K562 (cell line): ENCODE data around the gene ECSIT. TPM values are rescaled to one million over a fixed set of nuclear protein-coding genes. Genes with fewer than 3 reads are reported as not detected.

ENCODE experiments used
- CBFB ChIP-seq: sonication (generic); formaldehyde crosslinking; IDR thresholded peaks from 2 replicates; pipeline ENCODE4 v1.4.0; 2020; ENCODE audit warnings: mild to moderate bottlenecking, missing genetic modification reagents
- CCNT2 ChIP-seq: IDR thresholded peaks from 2 replicates; pipeline ENCODE4 v1.6.1; 2011; ENCODE audit warnings: borderline replicate concordance, low read depth, mild to moderate bottlenecking, moderate library complexity, mixed read lengths, low read length; ENCODE audit not compliant: insufficient read length; ENCODE audit errors: extremely low read depth
- CHD1 ChIP-seq: fragments of 200-600 bp; sonication (generic); IDR thresholded peaks from one replicate; pipeline ENCODE4 v1.6.1; 2012; ENCODE audit warnings: mild to moderate bottlenecking, moderate library complexity, low read length, inconsistent platforms
- FOXP1 ChIP-seq: sonication (generic); formaldehyde crosslinking; IDR thresholded peaks from 2 replicates; pipeline ENCODE4 v1.8.0; 2022; ENCODE audit warnings: mild to moderate bottlenecking, missing genetic modification reagents
- FOXP4 ChIP-seq: sonication (generic); formaldehyde crosslinking; IDR thresholded peaks from 2 replicates; pipeline ENCODE4 v1.8.0; 2022; ENCODE audit warnings: mild to moderate bottlenecking, missing genetic modification reagents, borderline replicate concordance
- GABPB1 ChIP-seq: sonication (generic); formaldehyde crosslinking; IDR thresholded peaks from 2 replicates; pipeline ENCODE4 v1.8.0; 2022; ENCODE audit warnings: mild to moderate bottlenecking, missing genetic modification reagents
- GTF2B ChIP-seq: IDR thresholded peaks from 2 replicates; pipeline ENCODE4 v1.6.1; 2011; ENCODE audit not compliant: insufficient read length; ENCODE audit errors: extremely low read depth
- HIVEP1 ChIP-seq: fragments of 250-450 bp; sonication (Bioruptor Pico); IDR thresholded peaks from 2 replicates; pipeline ENCODE4 v1.4.0; 2020; ENCODE audit warnings: mild to moderate bottlenecking
- HMGN3 ChIP-seq: IDR thresholded peaks from 2 replicates; pipeline ENCODE4 v1.6.1; 2011; ENCODE audit warnings: borderline replicate concordance, low read depth, mild to moderate bottlenecking, mixed read lengths, low read length; ENCODE audit not compliant: insufficient read length; ENCODE audit errors: extremely low read depth
- KLF10 ChIP-seq: fragments of 250-450 bp; sonication (Bioruptor Pico); IDR thresholded peaks from 2 replicates; pipeline ENCODE4 v1.6.1; 2021; ENCODE audit warnings: matching md5 sums
- KLF16 ChIP-seq: IDR thresholded peaks from 2 replicates; pipeline ENCODE4 v1.6.1; 2016; ENCODE audit warnings: antibody characterized with exemption
- NCOA1 ChIP-seq: fragments of 450-650 bp; IDR thresholded peaks from 2 replicates; pipeline ENCODE4 v1.6.1; 2016; ENCODE audit warnings: low read depth
- SIN3A ChIP-seq, 2 experiments: fragments of 150-350 bp in 1 of 2; IDR thresholded peaks; 2 replicates each; pipeline ENCODE4 v1.6.1; 2011 to 2016; ENCODE audit warnings: borderline replicate concordance in 2 of 2, low read depth in 2 of 2, low read length in 2 of 2, mild to moderate bottlenecking in 2 of 2, moderate library complexity in 2 of 2; ENCODE audit not compliant: control insufficient read depth in 1 of 2
- SREBF2 ChIP-seq: sonication (generic); formaldehyde crosslinking; IDR thresholded peaks from 2 replicates; pipeline ENCODE4 v1.4.0; 2020; ENCODE audit warnings: mild to moderate bottlenecking, missing genetic modification reagents
- TBL1XR1 ChIP-seq, 2 experiments: IDR thresholded peaks; 2 replicates each; pipeline ENCODE4 v1.6.1; 2012; ENCODE audit warnings: improper control_type of control experiment in 2 of 2, low read length in 2 of 2, mild to moderate bottlenecking in 1 of 2
- TFAP4 ChIP-seq: sonication (generic); formaldehyde crosslinking; IDR thresholded peaks from 2 replicates; pipeline ENCODE4 v1.8.0; 2022; ENCODE audit warnings: missing genetic modification reagents, mild to moderate bottlenecking, moderate library complexity, borderline replicate concordance
- USF1 ChIP-seq: sonication (generic); formaldehyde crosslinking; IDR thresholded peaks from 2 replicates; pipeline ENCODE4 v1.9.0; 2022; ENCODE audit warnings: mild to moderate bottlenecking, missing genetic modification reagents
- XRCC5 ChIP-seq: fragments of 200-400 bp; formaldehyde crosslinking; IDR thresholded peaks from 2 replicates; pipeline ENCODE4 v1.6.1; 2017; ENCODE audit warnings: low read depth, mild to moderate bottlenecking, low read length
- ZEB2 ChIP-seq: fragments of 450-650 bp; IDR thresholded peaks from 2 replicates; pipeline ENCODE4 v1.6.1; 2016
- ZNF282 ChIP-seq: sonication (generic); formaldehyde crosslinking; IDR thresholded peaks from 2 replicates; pipeline ENCODE4 v1.8.1; 2023; ENCODE audit warnings: missing genetic modification reagents
- ZNF311 ChIP-seq: fragments of 250-450 bp; sonication (Bioruptor Pico); IDR thresholded peaks from 2 replicates; pipeline ENCODE4 v1.4.0; 2020; ENCODE audit warnings: mild to moderate bottlenecking, moderate library complexity
- ZNF561 ChIP-seq: fragments of 450-650 bp; formaldehyde crosslinking; conservative IDR thresholded peaks from 2 replicates; pipeline ENCODE4 v1.4.0; 2020; ENCODE audit warnings: mild to moderate bottlenecking, moderate library complexity
- polyA plus RNA-seq, 8 experiments: library from polyadenylated mRNA; depleted of rRNA in 4 of 8; stranded (reverse) in 5 of 8; unstranded in 3 of 8; fragments of >200 nt; fragmentation: Nextera tagmentation in 2 of 8; fragmentation: Illumina TruSeq in 1 of 8; extraction: Ambion mirVana in 2 of 8; extraction: Trizol in 1 of 8; gene quantifications; 2 replicates each; pipeline versions ENCODE4 v1.2.1 to v1.2.3, GENCODE V29; 2011 to 2014; ENCODE audit warnings: inconsistent platforms in 1 of 8, missing spikeins in 1 of 8
- total RNA-seq, 7 experiments: library from RNA; depleted of rRNA in 6 of 7; stranded (reverse); fragments of >200 nt in 6 of 7; fragmentation: Illumina TruSeq in 2 of 7; extraction: Trizol in 2 of 7; gene quantifications; 2 replicates each; pipeline versions ENCODE4 v1.2.1 to v1.2.3, GENCODE V29; 2011 to 2021; ENCODE audit warnings: low replicate concordance in 1 of 7
- TF ChIP-seq, protein P1 (sequence below): fragments of 450-650 bp; IDR thresholded peaks from 2 replicates; pipeline ENCODE4 v1.6.1; 2016; ENCODE audit warnings: low read depth, mild to moderate bottlenecking, moderate library complexity

ECSIT gene
- total and polyA plus RNA-seq, 9 of the 15 experiments (the other 6 are each of a cell fraction or from before 2014, with no cell fraction given), result 1.1 to 82.5 (median 43.9) TPM

DNA sequence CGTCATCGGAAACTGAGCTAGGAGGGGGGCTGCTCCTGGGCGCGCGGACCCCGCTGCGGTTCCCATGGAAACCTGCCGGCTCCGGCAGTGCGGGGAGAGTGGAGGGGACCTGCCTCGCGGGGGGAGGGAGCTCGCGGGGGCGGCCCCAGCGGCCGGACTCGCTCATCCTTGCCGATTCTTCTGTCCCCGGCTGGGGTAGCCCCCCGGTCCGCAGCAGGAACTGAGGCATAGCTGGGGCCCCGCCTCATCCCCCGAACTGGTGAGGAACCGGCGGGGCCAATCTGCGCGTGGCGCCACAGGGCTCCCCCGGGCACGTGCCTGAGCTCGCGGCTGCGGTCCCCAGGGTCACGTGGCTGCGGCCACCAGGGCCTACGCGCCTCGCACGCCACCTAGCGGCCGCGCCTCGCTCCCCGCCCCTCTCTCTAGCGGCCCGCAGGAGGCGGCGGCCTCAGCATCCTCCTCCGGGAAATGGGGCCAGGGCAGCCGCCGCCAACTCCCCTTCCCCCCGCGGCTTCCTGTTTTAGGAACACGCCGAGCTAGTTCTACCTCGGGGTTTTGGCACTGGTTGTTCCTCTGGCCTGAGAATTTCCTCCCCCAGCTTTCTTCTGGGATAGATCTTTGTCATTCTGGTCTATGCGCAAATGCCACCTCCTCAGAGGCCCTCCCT, 46.4 kb downstream of the ECSIT start (continued):
- TF ChIP-seq CCNT2 (peak; percentile 91), CHD1 (no peak), ZNF311 (CRISPR knock-in tag) (no peak), GTF2B (no peak), SREBF2 (CRISPR knock-in tag) (no peak), ZNF561 (no peak), TBL1XR1 (IDR thresholded peaks at IDR 0.05; ENCODE audit: low read length in 2 of 2) (0 out of 4 replicates have a peak, but pooled peaks of 1 of the 2 experiments have one; percentile 75), GABPB1 (CRISPR knock-in tag) (peak; percentile 89), KLF16 (0 out of 2 replicates have a peak, but pooled peaks have one; percentile 36), KLF10 (no peak), CBFB (CRISPR knock-in tag) (peak; percentile 92; the same call in 1 of the 2 replicates), NCOA1 (peak; percentile 28; the same call in 1 of the 2 replicates), FOXP1 (CRISPR knock-in tag) (peak; percentile 100), ZEB2 (0 out of 2 replicates have a peak, but pooled peaks have one; percentile 37), TFAP4 (CRISPR knock-in tag) (peak; percentile 85), USF1 (CRISPR knock-in tag) (peak; percentile 99), XRCC5 (0 out of 2 replicates have a peak, but pooled peaks have one; percentile 52), HMGN3 (peak; percentile 82), FOXP4 (CRISPR knock-in tag) (peak; percentile 100), HIVEP1 (CRISPR knock-in tag) (0 out of 2 replicates have a peak, but pooled peaks have one; percentile 74), SIN3A (IDR thresholded peaks at IDR 0.05; ENCODE audit: borderline replicate concordance in 2 of 2, control insufficient read depth in 1 of 2, low read depth in 2 of 2, low read length in 2 of 2) (0 out of 4 replicates have a peak, but pooled peaks of 1 of the 2 experiments have one; percentile 35), ZNF282 (peak; percentile 73; the same call in 1 of the 2 replicates)
- TF ChIP-seq, protein P1, sequence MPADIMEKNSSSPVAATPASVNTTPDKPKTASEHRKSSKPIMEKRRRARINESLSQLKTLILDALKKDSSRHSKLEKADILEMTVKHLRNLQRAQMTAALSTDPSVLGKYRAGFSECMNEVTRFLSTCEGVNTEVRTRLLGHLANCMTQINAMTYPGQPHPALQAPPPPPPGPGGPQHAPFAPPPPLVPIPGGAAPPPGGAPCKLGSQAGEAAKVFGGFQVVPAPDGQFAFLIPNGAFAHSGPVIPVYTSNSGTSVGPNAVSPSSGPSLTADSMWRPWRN, result peak; percentile 92
